NCI-H345 treated with DMSO at 0.1 percent for 48 hours (cell line): ENCODE data around the gene FAM24B.
"Not testable (repeated sequence)": the region's sequence is repeated elsewhere in the genome, so short reads cannot be mapped to it uniquely, and the experiment has no call there.

Source experiments
- DNase-seq: peaks from one replicate; lab custom pipeline; 2025; ENCODE audit not compliant: unreplicated experiment; lab: John Stamatoyannopoulos, UW

The FAM24B gene

GRCh38 chr10:122859527-122859926 is 19.9 kb downstream of the FAM24B start:
- no peak for DNase-seq

GRCh38 chr10:122858042-122858441 is 21.3 kb downstream of the FAM24B start:
- DNase-seq: not testable (repeated sequence)

DNA sequence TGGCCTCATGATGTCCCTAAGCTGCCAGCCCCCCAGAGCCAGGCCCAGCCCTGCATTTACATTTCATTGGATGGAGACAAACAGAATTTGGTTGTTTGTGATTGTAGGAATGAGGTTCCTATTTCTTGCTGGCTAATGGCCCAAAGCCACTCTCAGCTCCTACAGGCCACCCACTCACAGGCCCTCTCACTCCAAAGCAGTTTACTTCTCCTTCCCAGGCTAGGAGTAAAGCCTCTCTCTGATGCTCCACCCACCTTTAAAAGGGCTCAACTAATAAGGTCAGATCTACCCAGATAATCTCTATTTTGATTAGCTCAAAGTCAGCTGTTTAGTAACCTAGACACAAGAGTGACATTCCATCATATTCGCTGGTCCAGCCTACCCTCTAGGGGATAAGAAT is 22.5 kb downstream of the FAM24B start:
- no peak for DNase-seq

DNA sequence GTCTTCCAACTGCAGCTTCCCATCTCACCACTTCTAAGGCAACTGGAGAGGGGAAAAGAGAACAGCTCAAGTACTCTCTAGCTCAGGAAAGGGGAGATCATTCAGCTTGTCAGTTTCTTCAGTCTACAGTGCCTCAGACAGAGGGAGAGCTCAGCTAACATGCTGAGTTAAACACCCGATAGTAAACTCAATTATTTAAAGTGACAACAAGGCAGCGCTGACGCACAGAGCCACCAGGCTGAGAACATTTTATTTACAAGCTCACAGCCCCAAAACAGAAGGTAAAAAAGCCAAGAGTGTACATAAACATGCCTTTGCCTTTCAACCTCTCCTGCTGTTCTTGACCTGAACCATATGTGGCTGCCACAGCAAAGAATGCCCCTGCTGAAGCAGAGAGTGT is 23.6 kb downstream of the FAM24B start:
- no peak for DNase-seq

GRCh38 chr10:122854648-122855047 is 24.7 kb downstream of the FAM24B start:
- no peak for DNase-seq

DNA sequence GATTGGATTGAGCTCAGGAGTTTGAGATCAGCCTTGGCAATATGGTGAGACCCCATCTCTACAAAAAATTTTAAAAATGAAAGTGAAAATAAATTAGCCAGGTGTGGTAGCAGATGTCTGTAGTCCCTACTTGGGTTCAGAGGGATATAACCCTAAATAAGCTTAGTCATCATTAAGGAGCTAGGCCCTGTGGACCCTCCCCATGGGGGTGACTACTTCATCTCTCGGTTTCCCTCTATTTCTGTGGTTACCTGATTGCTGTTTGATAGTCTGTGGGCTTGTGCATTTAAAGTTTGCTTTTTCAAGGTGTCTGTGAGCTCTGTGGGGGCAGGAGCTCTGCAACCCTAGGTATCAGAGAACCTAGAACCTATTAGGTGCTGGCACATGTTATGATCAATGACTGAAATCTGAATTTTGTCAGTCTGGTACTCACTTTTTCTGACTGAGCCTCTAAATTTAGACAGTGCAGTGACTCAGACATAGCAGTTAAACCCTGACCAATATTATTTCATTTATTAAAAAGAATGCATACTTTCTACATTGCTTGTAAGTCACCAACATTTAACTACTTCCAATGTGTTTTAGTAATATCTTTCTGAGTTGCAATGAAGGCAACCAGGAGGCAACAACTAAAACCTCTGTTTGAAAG is 25.6 kb downstream of the FAM24B start:
- no peak for DNase-seq

- no peak for DNase-seq
These were observed 27.1 kb downstream of the FAM24B start for GRCh38 chr10:122852261-122852660.

GRCh38 chr10:122850705-122851640 is 28.4 kb downstream of the FAM24B start:
- no peak for DNase-seq

DNA sequence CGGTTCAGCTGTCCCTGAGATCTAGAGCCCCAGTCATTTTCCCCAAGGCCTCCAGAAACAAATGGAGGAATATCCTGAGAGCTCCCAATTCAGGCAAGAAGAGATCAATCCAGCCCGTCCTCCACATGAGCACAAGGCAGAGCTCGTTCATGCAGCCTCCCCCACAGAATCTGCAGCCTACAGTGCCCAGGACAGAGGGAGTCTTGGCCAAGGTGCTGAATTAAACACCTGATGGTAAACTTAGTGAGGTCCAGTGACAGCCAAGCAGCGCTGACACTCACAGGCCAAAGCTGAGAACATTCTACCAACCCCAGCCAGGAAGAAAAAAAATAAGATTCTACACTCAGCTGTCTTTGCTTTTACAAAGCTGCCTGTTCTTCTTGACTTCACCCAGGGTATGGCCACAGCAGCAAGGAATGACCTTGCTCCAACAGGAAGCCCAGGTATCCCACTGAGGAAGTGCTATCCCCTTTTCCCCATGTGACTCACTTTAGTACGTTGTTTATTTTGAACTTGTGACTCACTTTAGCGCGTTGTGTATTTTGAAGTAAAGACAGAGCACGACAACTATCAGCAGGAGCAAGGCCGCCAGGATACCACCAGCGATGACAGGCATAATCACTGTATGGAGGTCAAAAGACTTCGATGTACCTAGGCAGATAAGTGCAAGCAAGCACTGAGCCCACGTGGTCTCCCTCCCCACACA is 29.3 kb downstream of the FAM24B start:
- DNase-seq: no peak

DNA sequence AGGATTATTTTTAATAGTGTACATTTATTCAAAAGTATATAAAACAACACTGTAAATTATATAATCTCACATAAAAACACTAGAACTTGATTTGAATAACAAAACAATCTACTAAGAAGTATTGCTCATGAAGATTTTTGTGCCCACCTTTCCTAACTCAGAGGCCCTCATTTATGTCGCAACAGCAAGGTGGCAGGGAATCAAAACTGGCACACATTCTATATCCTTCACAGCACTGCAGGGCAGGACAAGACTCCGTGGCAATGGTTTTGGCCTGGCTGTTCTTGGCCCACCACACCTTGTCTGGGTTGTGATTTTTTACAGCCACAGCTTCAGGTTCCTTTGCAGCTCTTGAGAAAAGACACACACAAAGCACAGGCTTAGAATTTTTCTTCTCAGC is 30.3 kb downstream of the FAM24B start:
- DNase-seq: no peak

- DNase-seq: no peak
These were observed 31.4 kb downstream of the FAM24B start for GRCh38 chr10:122847782-122848604.

- no peak for DNase-seq
These were observed 33.5 kb downstream of the FAM24B start, which contains the start of gene CUZD1 for GRCh38 chr10:122845783-122846332. Gene CUZD1 (minus strand): TSS chr10:122845857. CDS start chr10:122845843, 14 bp downstream.

GRCh38 chr10:122844146-122844545 is 35.2 kb downstream of the FAM24B start:
- DNase-seq: no peak

DNA sequence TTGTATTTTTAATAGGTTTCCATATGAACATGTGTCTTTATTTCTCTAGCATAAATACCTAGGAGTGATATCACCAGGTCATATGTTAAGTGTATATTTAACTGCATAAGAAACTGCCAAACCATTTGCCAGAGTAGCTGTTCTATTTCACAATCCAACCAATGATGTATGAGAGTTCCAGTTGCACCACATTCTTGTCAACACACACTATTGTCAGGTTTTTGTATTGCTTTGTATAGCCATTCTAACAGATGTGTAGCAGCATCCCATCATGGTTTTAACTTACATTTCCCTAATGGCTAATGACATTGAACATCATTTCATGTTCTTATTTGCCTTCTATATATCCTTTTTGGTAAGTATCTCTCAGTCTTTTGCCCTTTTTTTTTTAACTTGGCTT is 37.8 kb downstream of the FAM24B start:
- DNase-seq: no peak

- DNase-seq: no peak
These were observed 39.9 kb downstream of the FAM24B start for GRCh38 chr10:122839505-122839904.

GRCh38 chr10:122838880-122839279 is 40.5 kb downstream of the FAM24B start:
- no peak for DNase-seq

- DNase-seq: no peak
These were observed 43.5 kb downstream of the FAM24B start for GRCh38 chr10:122835908-122836307.

- no peak for DNase-seq
These were observed 48.4 kb downstream of the FAM24B start for GRCh38 chr10:122830965-122831353.

DNA sequence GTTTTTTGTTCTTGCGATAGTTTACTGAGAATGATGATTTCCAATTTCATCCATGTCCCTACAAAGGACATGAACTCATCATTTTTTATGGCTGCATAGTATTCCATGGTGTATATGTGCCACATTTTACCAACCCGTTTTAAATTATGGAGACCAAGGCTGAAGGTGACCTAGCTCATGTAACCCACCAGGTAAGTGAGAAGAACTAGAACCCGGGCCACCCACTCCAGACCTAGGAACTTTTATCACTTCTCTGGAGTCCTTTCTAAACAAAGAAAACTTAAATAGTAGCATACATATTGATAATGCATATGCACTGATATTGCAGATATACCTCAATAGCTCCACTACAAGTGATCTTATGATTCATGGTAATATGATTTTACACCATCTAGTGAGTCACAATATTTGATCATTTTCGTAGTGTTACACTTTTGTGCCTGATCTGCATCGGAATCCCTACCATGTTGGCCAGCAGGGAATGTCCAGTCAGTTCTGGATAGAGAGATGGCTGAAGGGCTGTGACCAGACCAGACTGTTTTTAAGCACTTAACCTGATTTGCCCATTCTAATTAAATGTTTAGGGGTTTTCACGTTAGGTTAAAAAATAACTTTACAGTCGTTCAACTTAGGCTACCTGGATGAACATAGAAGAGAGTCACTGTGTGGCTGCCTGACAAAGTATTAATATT is 49.0 kb downstream of the FAM24B start:
- no peak for DNase-seq

DNA sequence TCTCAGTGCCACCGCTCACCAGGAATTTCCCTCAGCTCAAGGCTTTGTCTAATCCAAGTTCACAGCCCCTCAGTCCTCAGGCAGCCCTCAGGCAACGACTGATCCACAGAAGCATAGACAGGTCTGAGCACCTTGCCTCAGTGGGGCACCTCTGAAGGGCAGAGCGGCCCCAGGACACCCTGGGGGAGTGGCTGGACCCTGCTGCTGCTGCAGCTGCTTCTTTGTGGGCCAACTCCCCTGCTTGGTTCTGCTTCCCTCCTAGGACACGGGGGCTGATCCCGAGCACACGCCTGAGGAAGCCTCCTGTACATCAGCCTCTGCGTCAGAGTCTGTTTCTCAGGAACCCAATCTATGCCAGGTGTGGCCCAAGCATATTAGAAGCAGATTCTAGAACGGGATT is 49.9 kb downstream of the FAM24B start:
- no peak for DNase-seq
